ENCODE results near the gene TPBGL. TPM values are rescaled to one million over a fixed set of nuclear protein-coding genes. Genes with fewer than 3 reads are reported as not detected.

The TPBGL gene
- total and polyA plus RNA-seq, 5 donors from 2014 or later, result 0.11 to 0.12 TPM; not detected in 3

DNA sequence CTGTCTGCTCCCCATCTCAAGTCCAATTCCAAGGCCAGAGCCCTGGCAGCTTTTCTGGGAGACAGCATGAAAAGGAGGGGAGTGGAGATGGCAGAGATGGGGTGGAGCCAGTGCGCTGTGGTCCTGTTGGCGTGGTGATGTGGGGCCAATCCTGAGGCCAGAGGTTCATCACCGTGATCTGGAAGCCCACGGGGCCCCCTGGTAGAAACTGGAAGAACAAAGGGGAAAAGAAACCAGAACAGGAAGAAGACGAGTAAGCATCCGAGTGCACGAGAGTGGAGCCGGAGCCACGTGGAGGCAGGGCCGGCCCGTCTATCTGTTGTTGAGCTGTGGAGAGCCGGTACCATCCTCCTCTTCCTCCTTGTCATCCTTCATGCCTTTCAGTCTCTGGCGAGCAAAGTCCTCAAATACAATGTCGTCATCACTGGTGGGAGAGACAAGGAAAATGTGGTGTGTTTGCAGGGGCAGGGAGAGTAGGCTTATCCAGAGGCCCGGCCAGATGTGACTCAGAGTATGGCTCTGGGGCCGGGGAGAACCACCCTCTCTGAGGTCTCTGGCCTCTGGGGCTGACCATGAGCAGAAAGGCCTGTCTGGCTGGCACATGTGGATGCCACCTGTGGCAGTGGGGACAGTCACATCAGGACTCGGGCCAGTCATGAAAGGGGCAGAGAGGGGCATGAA lies 25.4 kb downstream of the TPBGL start:
- peak overlapping the region in 2 of 3 donors; percentile 20 to 80 for H3K27ac Mint-ChIP-seq
- H3K27me3 Mint-ChIP-seq, result no peaks in the 10 kb centered on the region
- peaks cover 7 to 50% (median 18%) of the 10 kb centered on the region in 4 donors for H3K4me1 Mint-ChIP-seq
- no peaks in the 10 kb centered on the region for H3K9me3 Mint-ChIP-seq
- DNase-seq (no peak), ATAC-seq (ENCODE audit: low read depth in 2 of 2) (no peak)
- H3K4me3 ChIP-seq (ENCODE audit: low read depth, low read length), result no peak overlapping the region
- H3K27me3 ChIP-seq (ENCODE audit: control insufficient read depth, insufficient read depth, low read length), result no peaks in the 10 kb centered on the region
- peaks cover 21% of the 10 kb centered on the region for H3K4me1 ChIP-seq (ENCODE audit: control insufficient read depth, insufficient read depth, low read length, poor library complexity, severe bottlenecking)
- no peaks in the 10 kb centered on the region for H3K9me3 ChIP-seq (ENCODE audit: control insufficient read depth in 2 of 2, low read length in 2 of 2)
- peaks cover 10% of the 10 kb centered on the region for H3K36me3 Mint-ChIP-seq
- H3K27ac ChIP-seq (ENCODE audit: insufficient read depth, low read length, poor library complexity, severe bottlenecking), result no peak overlapping the region
- H3K4me3 Mint-ChIP-seq, result no peak overlapping the region
- peaks cover 6% of the 10 kb centered on the region for H3K36me3 ChIP-seq (ENCODE audit: control insufficient read depth, insufficient read depth, low read length)

GRCh38 chr11:75267171-75267970 lies 26.8 kb downstream of the TPBGL start:
- Histone ChIP-seq H3K36me3 (ENCODE audit: control insufficient read depth, insufficient read depth, low read length) (peaks cover 6% of the 10 kb centered on the region), H3K4me3 (ENCODE audit: low read depth, low read length) (no peak overlapping the region), H3K9me3 (ENCODE audit: control insufficient read depth in 2 of 2, low read length in 2 of 2) (no peaks in the 10 kb centered on the region), H3K27me3 (ENCODE audit: control insufficient read depth, insufficient read depth, low read length) (no peaks in the 10 kb centered on the region), H3K27ac (ENCODE audit: insufficient read depth, low read length, poor library complexity, severe bottlenecking) (no peak overlapping the region), H3K4me1 (ENCODE audit: control insufficient read depth, insufficient read depth, low read length, poor library complexity, severe bottlenecking) (peaks cover 16% of the 10 kb centered on the region)
- Mint-ChIP-seq H3K9me3 (no peaks in the 10 kb centered on the region), H3K27ac (no peak overlapping the region), H3K27me3 (no peaks in the 10 kb centered on the region), H3K4me3 (no peak overlapping the region), H3K36me3 (peaks cover 15% of the 10 kb centered on the region), H3K4me1 (peaks cover 0 to 48% (median 19%) of the 10 kb centered on the region in 4 donors)
- DNase-seq (no peak), ATAC-seq (ENCODE audit: low read depth in 2 of 2) (no peak)

GRCh38 chr11:75268626-75269366 lies 28.2 kb downstream of the TPBGL start:
- H3K27ac ChIP-seq (ENCODE audit: insufficient read depth, low read length, poor library complexity, severe bottlenecking), result no peak overlapping the region
- no peak for ATAC-seq (ENCODE audit: low read depth in 2 of 2)
- peaks cover 6% of the 10 kb centered on the region for H3K36me3 ChIP-seq (ENCODE audit: control insufficient read depth, insufficient read depth, low read length)
- H3K27me3 ChIP-seq (ENCODE audit: control insufficient read depth, insufficient read depth, low read length), result no peaks in the 10 kb centered on the region
- no peak for DNase-seq
- Mint-ChIP-seq H3K9me3 (no peaks in the 10 kb centered on the region), H3K4me3 (no peak overlapping the region), H3K36me3 (peaks cover 15% of the 10 kb centered on the region), H3K4me1 (peaks cover 0 to 50% (median 21%) of the 10 kb centered on the region in 4 donors), H3K27ac (peak overlapping the region in 1 of 3 donors; percentile 51), H3K27me3 (no peaks in the 10 kb centered on the region)
- no peaks in the 10 kb centered on the region for H3K9me3 ChIP-seq (ENCODE audit: control insufficient read depth in 2 of 2, low read length in 2 of 2)
- H3K4me1 ChIP-seq (ENCODE audit: control insufficient read depth, insufficient read depth, low read length, poor library complexity, severe bottlenecking), result peaks cover 26% of the 10 kb centered on the region
- no peak overlapping the region for H3K4me3 ChIP-seq (ENCODE audit: low read depth, low read length)

GRCh38 chr11:75269367-75269660 lies 28.7 kb downstream of the TPBGL start:
- ATAC-seq (ENCODE audit: low read depth in 2 of 2) (no peak), DNase-seq (no peak)
- H3K4me3 Mint-ChIP-seq, result no peak overlapping the region
- H3K9me3 Mint-ChIP-seq, result no peaks in the 10 kb centered on the region
- Histone ChIP-seq H3K27me3 (ENCODE audit: control insufficient read depth, insufficient read depth, low read length) (no peaks in the 10 kb centered on the region), H3K36me3 (ENCODE audit: control insufficient read depth, insufficient read depth, low read length) (peaks cover 6% of the 10 kb centered on the region), H3K27ac (ENCODE audit: insufficient read depth, low read length, poor library complexity, severe bottlenecking) (no peak overlapping the region), H3K9me3 (ENCODE audit: control insufficient read depth in 2 of 2, low read length in 2 of 2) (no peaks in the 10 kb centered on the region), H3K4me3 (ENCODE audit: low read depth, low read length) (no peak overlapping the region), H3K4me1 (ENCODE audit: control insufficient read depth, insufficient read depth, low read length, poor library complexity, severe bottlenecking) (peaks cover 28% of the 10 kb centered on the region)
- H3K27ac Mint-ChIP-seq, result peak overlapping the region; percentile 14 to 60 (median 51)
- H3K4me1 Mint-ChIP-seq, result peaks cover 0 to 50% (median 16%) of the 10 kb centered on the region in 4 donors
- H3K27me3 Mint-ChIP-seq, result no peaks in the 10 kb centered on the region
- H3K36me3 Mint-ChIP-seq, result peaks cover 15% of the 10 kb centered on the region

DNA sequence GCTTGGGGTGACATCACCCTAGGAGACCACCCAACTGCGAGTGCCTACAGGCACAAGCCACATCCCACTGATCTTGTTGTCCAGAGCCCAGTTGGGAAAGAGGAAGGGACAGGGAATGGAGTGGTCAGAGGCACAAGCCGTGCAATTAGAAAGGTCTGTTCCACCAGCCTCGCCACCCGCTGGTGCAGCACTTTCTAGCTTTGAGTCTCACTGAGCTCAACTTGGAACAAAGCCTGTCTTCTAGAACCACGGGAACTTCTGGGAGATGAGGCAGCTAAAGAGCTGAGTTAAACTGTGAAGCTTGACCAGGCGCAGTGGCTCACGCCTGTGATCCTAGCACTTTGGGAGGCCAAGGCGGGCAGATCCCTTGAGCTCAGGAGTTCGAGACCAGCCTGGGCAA lies 29.3 kb downstream of the TPBGL start:
- no peaks in the 10 kb centered on the region for H3K27me3 Mint-ChIP-seq
- Histone ChIP-seq H3K4me3 (ENCODE audit: low read depth, low read length) (no peak overlapping the region), H3K27ac (ENCODE audit: insufficient read depth, low read length, poor library complexity, severe bottlenecking) (no peak overlapping the region), H3K9me3 (ENCODE audit: control insufficient read depth in 2 of 2, low read length in 2 of 2) (no peaks in the 10 kb centered on the region), H3K36me3 (ENCODE audit: control insufficient read depth, insufficient read depth, low read length) (peaks cover 6% of the 10 kb centered on the region), H3K27me3 (ENCODE audit: control insufficient read depth, insufficient read depth, low read length) (no peaks in the 10 kb centered on the region), H3K4me1 (ENCODE audit: control insufficient read depth, insufficient read depth, low read length, poor library complexity, severe bottlenecking) (peaks cover 34% of the 10 kb centered on the region)
- DNase-seq (no peak), ATAC-seq (ENCODE audit: low read depth in 2 of 2) (no peak)
- peaks cover 0 to 50% (median 15%) of the 10 kb centered on the region in 4 donors for H3K4me1 Mint-ChIP-seq
- no peak overlapping the region for H3K4me3 Mint-ChIP-seq
- H3K9me3 Mint-ChIP-seq, result no peaks in the 10 kb centered on the region
- H3K27ac Mint-ChIP-seq, result peak overlapping the region in 2 of 3 donors; percentile 51 to 60
- peaks cover 15% of the 10 kb centered on the region for H3K36me3 Mint-ChIP-seq

DNA sequence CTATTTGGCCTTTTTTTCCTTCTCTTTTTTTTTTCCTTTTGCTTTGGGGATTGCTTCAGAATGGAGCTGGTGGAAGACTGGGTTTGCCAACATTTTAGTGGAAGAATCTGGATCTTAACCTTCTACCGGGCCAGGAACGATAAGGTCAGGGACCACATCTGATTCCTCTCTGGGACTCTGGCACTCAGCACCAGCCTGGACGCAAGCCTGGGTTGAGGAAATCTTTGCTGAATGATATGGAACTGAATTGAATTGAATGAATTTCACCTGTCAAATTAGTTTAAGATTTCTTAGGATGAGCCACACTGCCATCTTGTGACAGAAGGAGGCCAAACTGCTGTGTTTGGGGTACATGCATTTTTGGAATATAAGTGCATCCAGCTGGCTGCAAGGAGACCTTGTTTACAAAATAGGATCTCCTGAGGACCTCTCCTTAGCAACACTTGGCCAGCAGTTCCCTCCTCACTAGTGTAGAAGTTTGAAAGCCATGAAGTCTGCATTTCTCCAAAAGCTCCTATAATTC lies 30.4 kb downstream of the TPBGL start:
- H3K9me3 ChIP-seq (ENCODE audit: control insufficient read depth in 2 of 2, low read length in 2 of 2), result no peaks in the 10 kb centered on the region
- peaks cover 15% of the 10 kb centered on the region for H3K36me3 Mint-ChIP-seq
- no peak overlapping the region for H3K4me3 ChIP-seq (ENCODE audit: low read depth, low read length)
- peak overlapping the region in 2 of 4 donors; percentile 11 to 45 for H3K4me3 Mint-ChIP-seq
- H3K9me3 Mint-ChIP-seq, result no peaks in the 10 kb centered on the region
- no peaks in the 10 kb centered on the region for H3K27me3 Mint-ChIP-seq
- H3K4me1 ChIP-seq (ENCODE audit: control insufficient read depth, insufficient read depth, low read length, poor library complexity, severe bottlenecking), result peaks cover 44% of the 10 kb centered on the region
- no peaks in the 10 kb centered on the region for H3K27me3 ChIP-seq (ENCODE audit: control insufficient read depth, insufficient read depth, low read length)
- ATAC-seq (ENCODE audit: low read depth in 2 of 2) (no peak), DNase-seq (peak in 2 of 3 donors; percentile 28 to 63)
- H3K27ac ChIP-seq (ENCODE audit: insufficient read depth, low read length, poor library complexity, severe bottlenecking), result no peak overlapping the region
- peaks cover 5 to 57% (median 22%) of the 10 kb centered on the region in 4 donors for H3K4me1 Mint-ChIP-seq
- peak overlapping the region; percentile 93 to 97 (median 97) for H3K27ac Mint-ChIP-seq
- H3K36me3 ChIP-seq (ENCODE audit: control insufficient read depth, insufficient read depth, low read length), result peaks cover 4% of the 10 kb centered on the region

DNA sequence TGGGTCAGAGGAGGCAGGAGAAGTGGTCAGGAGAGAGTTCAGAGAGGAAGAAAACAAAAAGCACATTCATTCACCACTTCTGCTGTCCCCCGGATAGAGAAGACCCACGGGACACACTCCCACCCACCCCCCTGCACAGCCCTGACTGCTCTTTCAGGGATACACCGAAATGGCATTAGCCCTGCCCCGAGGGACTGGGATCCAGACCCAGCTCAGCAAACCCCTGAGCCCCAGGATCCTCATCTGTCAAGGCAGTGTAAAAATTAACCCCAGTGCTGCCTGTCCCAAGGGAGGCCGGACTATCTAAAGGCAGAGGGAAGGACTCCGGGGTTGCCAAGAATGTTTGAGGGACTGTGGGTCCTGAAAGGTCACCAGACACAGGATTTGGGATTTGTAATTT lies 31.2 kb downstream of the TPBGL start:
- peaks cover 12 to 63% (median 30%) of the 10 kb centered on the region in 4 donors for H3K4me1 Mint-ChIP-seq
- no peaks in the 10 kb centered on the region for H3K9me3 Mint-ChIP-seq
- H3K36me3 ChIP-seq (ENCODE audit: control insufficient read depth, insufficient read depth, low read length), result peaks cover 3% of the 10 kb centered on the region
- no peaks in the 10 kb centered on the region for H3K27me3 ChIP-seq (ENCODE audit: control insufficient read depth, insufficient read depth, low read length)
- H3K9me3 ChIP-seq (ENCODE audit: control insufficient read depth in 2 of 2, low read length in 2 of 2), result no peaks in the 10 kb centered on the region
- H3K27ac ChIP-seq (ENCODE audit: insufficient read depth, low read length, poor library complexity, severe bottlenecking), result no peak overlapping the region
- ATAC-seq (ENCODE audit: low read depth in 2 of 2), result no peak
- no peaks in the 10 kb centered on the region for H3K27me3 Mint-ChIP-seq
- peak overlapping the region; percentile 93 to 97 (median 97) for H3K27ac Mint-ChIP-seq
- H3K4me3 ChIP-seq (ENCODE audit: low read depth, low read length), result no peak overlapping the region
- H3K4me3 Mint-ChIP-seq, result peak overlapping the region in 1 of 4 donors; percentile 45
- DNase-seq, result no peak
- H3K36me3 Mint-ChIP-seq, result peaks cover 15% of the 10 kb centered on the region
- H3K4me1 ChIP-seq (ENCODE audit: control insufficient read depth, insufficient read depth, low read length, poor library complexity, severe bottlenecking), result peaks cover 52% of the 10 kb centered on the region
